Activated T-cell treated with anti-CD3 and anti-CD28 coated beads, Interleukin-2, amount 50 U/mL, for 48 hours (primary cell): ENCODE measurements around the gene SLC2A8.

ENCODE experiments used
- DNase-seq, 2 experiments: peaks; one replicate each; pipeline ENCODE4 v3.0.0-alpha.2; 2020

SLC2A8 gene, protein sequence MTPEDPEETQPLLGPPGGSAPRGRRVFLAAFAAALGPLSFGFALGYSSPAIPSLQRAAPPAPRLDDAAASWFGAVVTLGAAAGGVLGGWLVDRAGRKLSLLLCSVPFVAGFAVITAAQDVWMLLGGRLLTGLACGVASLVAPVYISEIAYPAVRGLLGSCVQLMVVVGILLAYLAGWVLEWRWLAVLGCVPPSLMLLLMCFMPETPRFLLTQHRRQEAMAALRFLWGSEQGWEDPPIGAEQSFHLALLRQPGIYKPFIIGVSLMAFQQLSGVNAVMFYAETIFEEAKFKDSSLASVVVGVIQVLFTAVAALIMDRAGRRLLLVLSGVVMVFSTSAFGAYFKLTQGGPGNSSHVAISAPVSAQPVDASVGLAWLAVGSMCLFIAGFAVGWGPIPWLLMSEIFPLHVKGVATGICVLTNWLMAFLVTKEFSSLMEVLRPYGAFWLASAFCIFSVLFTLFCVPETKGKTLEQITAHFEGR

DNA sequence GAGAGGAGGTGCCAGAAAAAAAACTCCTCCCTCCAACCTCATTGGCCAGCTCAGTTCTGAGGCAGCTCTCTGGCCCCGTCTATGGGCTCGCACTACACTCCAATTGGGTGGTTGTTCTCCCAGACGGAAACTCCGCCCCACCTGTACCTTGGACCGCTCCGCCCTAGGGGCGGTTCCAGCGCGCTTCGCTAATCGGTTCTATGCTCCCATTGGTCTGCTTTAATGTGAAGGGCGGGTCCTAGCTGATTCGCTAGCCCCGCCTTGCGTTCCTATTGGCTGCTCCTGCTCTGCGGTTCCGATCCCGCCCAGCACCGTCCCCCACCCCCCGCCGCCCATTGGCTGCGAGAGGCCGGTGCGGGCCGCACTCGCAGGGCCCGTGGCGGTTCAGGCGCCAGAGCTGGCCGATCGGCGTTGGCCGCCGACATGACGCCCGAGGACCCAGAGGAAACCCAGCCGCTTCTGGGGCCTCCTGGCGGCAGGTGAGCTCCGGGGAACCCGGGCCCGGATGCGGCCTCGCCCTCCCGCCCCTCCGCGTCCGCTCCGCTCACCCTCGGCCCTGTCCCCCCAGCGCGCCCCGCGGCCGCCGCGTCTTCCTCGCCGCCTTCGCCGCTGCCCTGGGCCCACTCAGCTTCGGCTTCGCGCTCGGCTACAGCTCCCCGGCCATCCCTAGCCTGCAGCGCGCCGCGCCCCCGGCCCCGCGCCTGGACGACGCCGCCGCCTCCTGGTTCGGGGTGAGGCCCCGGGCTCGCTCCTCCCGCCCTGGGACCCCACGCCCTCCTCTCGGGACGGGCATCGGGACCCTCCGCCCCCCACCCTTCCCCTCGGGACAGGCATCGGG, at the start of gene SLC2A8:
Gene SLC2A8 (plus strand): TSS at position 362 of the 838 bp plus-strand sequence. CDS start 62 bp downstream, at position 424.
- peak; percentile 94 to 95 for DNase-seq

DNA sequence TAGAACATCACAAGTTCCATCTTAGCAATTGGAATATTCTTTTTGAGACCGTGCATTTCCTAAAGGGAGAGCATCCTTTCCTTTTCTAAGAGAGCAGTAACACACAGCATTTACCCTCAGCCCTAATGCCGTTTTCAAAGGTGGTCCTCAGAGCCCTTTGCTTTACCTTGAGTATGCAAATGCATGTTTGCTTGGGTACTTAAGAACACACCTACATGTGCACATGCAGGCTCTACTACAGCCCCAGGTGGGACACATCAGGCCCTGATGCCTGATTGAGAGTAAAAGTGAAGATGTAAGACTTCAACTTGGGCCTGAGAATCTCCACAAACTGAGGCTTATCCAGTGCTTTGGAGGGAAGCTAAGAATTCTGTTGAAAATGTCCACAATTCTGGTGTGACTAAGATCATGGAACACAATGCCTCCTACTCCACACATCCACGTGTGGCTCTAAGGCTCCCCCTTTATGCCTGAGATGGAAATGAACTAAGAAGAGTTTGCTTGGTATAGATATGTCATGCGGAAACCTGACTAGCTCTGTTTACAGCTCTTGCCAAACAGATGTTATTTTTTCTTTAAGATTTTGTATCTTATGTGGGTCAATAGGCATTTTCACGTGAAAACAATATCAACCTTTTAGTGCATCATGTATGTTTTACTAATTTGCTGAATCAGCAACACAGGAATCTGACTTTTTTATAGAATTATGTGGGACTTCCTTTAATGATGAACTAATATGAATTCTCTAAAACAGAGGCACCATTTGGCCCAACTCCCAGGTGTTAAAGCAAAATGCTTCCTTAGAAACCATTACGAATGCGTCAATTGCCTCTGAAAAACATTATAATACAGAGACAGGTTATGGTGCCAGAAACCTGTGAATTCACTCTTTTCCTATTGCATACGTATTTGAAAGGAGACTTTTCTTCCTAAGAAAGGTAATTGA, 48.9 kb upstream of the SLC2A8 start:
- no peak for DNase-seq

DNA sequence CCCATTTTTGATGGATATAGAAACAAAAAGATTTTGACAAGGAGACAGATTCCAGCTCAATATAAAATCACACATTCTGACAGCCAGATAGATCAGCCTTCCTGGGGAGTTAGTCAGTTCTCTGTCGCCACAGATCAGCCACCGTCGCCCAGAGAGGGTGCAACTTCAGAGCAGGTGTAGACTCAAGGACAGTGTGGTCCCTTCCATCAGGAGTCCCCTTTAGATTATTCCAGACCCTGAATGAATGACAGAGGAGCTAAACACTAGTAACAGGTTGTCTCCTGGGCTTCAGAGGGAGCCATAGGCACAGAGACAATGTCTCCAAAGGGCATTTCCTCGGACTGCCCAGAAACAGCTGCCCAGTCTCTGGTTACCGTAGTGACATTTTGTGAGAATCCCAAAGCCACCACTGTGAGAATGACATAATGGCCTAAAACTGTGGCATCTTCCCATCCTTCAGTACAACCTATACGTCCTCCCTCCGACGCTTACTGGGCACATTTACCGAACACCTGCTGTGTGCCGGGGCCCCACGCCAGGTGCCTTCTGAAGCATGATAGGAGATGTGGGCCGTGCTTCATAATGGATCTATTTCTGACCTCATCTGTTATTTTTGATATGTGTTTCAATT, 47.4 kb upstream of the SLC2A8 start:
- DNase-seq, result no peak

DNA sequence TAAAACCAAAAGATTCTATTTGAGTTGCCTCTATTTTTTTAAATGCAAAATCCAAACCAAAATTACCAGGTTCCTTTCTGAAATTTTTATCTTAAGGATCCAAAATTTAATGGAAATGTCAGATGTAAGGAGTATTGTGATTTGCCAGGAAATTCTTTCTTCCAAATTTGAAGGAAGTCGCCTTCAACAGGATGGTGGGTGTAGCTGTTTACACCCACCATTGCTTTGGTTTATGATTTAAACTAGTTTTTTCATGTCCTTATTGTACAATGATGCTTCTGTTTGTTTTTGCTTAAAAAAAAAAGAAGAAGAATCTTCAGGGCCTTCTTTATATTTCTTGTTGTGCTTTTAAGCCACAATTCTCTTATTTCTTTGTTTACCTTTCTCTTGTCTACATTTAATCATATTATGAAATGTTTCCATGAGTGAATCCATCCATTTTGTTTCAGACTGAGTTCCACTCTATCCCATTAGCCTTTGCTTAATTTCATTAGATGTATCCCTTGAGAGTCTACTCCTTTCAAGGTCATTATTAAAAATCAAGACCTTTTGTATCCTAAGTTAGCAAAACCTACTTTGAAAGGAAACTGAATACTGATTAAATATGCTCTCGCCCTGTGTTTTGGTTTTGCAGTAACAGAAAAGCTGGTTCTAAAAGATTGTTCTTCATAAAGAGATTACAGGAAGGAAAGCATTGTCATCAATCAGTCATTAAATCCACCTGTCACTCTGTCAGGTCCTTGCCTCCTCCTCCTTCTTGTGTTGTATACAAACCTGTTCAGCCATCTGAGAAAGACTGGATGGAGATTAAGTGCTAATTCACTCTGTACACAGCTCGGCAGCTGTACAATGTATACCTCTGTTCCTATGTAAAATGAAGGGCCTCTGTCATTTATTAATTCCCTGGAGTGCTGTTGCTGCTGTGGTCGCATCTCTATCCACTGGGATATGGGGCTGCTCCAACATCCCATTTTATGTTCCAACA, 45.5 kb upstream of the SLC2A8 start:
- no peak for DNase-seq

DNA sequence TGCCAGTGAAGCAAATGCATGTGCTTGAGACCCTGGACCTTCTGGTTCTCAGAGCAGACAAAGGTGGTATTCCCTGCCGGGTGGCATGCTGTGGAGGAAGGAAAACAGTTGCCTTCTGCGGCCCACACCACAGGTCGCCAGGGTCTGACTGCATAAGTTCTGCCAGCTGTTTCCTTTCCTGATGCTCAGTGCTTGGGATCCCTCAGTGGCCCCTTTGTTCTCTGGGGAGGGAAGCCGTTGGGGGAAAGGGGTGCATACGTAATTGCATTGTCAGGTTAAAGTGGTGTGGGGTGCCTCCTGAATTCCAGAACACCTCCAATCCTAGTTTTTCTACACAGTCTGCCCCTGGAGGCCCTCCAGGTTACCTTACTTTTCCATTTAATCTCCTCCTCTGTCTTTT, 43.1 kb upstream of the SLC2A8 start:
- no peak for DNase-seq

DNA sequence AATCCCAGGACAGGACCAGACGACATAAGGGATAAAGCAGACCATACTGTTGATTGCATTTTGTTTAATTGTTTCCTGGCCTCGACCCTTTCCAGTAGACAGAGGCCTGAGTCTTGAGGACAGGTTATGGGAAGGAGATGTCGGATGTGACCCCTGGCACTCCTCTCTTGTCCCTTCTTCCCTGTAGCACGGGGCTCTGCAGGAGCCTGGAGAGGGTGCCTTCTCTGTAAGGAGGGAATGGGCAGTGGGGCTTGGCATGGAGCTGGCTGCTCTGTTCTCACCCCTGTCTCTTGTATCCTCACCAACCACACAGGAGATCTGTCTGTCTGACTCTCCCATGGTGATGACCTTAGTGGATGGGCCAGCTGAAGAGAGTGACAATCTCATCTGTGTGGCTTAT, 40.1 kb upstream of the SLC2A8 start:
- DNase-seq, result no peak

DNA sequence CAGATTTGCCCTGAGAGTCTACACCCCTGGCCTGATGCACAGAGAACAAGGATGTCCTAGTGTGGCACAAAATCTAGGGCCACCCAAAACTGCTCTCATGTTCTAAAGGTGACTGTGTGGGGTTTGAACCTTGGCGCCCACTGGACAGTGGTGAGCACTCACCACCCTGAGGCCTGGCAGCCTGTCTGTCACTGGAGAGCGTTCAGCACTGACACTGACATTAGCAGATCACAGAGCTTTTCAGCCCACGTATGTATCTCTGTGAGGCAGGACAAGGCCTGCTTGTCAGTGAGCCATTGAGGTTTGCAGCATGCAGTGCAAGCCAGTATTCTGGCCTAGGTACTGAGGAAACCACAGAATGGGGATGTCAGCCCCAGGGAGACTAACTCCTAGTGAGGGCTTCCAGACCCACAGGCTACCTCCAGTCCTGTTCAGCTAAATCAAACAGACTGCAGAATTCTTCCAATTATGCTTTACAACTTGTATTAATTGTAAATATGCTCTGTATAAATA, 38.9 kb upstream of the SLC2A8 start:
- no peak for DNase-seq

DNA sequence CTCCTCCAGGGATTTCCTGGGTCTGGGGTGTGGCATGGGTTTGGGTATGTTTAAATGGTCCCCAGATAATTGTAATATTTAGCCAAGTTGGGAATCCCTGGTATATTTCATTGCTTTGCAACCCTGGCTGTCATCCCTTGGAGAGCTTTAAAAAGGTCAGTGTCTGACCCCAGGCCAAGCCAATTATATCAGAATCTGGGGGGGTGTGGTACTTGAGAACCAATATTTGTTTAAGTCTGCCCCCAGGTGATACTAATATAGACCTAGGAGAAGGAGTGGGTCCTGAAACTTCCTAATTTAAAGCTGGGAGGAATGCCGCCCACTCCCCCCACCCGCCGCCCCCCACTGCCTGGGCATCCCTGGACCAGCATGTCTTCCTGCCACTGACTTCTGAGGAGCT, 38.2 kb upstream of the SLC2A8 start:
- DNase-seq, result no peak

DNA sequence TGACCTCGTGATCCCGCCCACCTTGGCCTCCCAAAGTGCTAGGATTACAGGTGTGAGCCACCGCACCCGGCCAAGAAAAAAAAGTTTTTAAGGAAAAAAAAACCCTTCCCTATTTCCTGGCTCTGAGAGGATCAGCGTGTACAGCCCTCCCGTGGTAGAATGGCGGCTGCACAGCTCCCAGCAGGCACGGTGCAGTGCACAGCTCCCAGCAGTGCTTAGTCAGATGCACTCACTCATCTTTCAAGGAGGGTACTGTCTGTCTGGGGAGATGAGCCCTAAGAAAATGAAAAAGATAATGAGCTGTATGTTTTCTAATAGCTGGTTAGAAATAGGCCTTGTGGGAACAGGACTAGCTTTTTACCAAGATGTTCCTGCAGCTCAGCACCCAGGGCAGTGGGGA, 36.7 kb upstream of the SLC2A8 start:
- no peak for DNase-seq

DNA sequence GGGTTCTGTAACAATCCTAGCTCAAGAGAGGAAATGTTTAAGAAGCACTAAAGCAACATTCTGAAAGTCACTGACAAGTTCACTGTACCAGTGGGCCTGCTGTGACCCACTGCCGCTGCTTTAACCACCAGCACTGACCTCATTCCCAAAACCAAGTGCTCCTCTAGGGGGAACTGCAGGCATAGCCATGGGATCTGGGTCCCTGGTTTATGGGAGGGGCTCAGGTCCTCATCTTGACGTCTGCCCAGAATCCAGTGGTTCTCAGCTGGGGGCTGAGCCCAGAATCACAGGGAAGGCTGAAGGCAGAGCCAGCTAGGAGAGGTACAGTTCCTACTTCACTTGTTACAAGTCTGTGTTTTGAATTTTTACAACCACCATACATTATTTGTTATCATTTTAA, 36.1 kb upstream of the SLC2A8 start:
- DNase-seq, result no peak

DNA sequence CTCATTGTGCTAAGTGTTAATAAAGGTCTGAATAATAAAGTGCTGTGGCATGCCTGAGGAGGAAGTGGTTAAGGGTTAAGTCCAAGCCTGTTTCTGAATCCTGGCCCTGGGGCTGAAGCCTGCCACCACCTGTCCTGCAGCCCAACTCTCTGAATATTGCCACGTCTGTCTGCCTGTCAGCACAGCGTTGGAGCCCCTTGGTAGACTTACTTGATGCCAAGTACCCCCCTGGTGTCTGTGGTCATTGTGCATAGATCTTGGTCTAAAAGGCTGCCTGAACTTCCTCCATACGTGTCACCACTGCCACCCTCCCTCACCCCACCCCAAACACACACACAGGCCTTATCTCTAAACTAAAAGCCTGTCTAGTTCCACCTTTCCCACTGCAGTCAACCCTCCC, 35.4 kb upstream of the SLC2A8 start:
- DNase-seq, result no peak

DNA sequence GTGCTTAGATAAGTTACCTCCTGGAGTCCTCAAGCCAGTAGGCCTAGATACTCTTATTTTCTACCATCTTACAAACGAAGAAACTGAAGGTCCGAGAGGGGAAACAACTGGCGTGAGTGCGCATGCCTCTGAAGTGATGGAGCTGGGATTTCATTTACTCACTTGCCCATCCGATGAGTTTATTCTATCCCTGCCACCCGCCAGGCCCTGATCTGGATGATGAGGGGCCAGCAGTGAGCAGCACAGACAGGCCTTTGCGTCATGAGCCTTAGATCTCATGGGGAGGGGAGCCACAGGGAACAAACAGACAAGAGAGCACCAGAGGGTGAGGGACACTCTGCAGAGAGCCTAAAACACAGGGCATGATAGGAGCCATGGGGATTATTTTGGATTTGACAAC, 34.1 kb upstream of the SLC2A8 start:
- DNase-seq, result no peak

DNA sequence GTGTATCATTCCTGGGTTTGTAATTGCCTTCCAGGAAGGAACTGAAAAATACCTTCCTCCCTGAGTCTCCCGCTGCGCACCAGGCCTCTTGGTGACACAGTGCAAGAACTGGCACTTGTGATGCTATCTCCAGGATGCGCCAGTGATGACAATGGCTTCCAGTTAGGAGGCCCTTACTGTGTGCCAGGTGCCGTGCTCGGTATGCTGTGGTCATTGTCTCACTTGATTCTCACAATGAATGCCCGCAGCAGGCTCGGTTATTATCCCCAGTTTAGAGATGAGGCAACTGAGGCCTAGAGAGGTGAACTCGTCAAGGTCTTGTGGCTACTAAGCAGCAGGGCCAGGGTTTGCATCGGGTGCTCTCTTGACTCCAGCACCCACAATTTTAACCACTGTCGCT, 31.5 kb upstream of the SLC2A8 start:
- no peak for DNase-seq

DNA sequence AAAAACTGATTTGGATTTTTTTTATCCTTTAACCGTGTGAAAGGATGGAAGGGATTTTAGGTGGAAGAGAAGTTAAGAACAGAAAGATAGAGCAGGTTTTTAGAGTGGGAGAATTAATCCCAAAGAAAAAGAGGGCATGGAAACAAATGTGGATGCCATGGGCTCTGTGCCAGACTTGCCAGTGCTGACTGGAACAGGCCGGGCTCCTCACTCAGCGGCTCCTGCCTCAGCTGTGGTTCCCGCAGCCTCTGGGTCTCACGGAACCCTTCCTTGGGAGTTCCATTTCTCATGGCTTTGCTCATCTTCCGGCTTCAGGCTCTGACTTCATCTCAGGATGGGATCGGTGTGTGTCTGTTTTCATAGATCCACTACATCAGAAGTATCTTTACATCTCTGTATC, 30.4 kb upstream of the SLC2A8 start:
- no peak for DNase-seq

DNA sequence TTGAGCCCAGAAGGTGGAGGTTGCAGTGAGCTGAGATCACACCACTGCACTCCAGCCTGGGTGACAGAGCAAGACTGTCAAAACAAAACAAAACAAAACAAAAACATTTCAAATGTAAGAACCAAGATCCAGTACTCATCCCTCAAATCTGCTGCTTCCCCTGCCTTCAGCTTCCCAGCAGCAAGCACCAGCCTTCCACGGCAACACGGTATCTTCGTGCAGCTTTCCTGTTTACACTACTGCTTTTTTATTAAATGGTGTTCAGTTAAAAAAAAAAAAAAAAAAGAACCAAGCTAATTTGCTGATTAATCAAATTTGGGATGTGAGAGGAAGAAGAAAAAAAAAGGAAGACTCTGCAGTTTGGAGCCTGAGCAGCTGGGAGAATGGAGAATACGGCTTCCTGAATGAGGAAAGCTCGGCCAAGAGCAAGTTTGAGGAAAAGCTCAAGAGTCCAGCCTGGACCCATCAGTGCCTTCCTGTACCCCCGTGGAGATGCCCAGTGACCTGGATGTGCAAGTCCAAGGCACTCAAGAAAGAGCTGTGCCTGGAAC, 28.0 kb upstream of the SLC2A8 start:
- DNase-seq, result no peak

DNA sequence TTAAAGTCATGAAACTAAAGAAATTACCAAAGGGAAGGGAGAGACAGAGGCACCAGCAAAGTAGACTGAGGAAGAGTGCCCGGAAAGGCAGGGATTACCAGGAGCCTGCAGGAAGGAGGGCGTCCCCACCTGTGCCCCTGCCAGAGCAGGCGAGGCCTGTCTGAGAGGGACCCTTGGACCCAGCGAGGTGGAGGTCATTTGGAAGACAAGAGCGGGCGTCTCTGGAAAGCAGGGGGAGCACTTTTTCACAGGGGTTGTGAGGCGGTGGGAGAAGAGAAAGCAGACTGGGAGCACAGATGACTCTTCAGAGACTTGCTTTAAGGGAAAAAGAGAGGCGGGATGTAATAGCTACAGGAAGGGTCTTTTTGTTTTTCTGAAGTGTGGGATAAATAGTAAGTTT, 27.5 kb upstream of the SLC2A8 start:
- no peak for DNase-seq

DNA sequence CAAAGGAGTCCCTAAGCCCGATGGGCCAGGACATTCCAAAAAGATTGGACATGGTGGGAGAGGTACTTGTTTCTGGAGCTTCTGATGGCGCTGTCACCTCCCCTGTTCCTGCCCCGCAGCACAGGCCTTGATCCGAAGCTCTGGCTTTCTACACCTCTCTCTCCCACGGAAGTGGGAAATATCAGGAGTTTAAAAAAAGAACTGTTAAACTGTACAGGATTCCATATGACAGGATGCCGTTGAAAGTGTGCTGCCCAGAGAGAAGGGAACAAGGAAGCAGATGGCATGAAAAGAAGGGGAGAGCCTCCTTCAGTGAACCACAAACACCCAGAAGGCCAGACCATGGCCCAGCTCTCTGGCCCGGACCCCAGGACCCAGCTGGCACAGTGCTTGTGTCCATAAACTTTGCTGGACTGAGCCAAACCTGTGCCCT, 26.8 kb upstream of the SLC2A8 start:
- no peak for DNase-seq

DNA sequence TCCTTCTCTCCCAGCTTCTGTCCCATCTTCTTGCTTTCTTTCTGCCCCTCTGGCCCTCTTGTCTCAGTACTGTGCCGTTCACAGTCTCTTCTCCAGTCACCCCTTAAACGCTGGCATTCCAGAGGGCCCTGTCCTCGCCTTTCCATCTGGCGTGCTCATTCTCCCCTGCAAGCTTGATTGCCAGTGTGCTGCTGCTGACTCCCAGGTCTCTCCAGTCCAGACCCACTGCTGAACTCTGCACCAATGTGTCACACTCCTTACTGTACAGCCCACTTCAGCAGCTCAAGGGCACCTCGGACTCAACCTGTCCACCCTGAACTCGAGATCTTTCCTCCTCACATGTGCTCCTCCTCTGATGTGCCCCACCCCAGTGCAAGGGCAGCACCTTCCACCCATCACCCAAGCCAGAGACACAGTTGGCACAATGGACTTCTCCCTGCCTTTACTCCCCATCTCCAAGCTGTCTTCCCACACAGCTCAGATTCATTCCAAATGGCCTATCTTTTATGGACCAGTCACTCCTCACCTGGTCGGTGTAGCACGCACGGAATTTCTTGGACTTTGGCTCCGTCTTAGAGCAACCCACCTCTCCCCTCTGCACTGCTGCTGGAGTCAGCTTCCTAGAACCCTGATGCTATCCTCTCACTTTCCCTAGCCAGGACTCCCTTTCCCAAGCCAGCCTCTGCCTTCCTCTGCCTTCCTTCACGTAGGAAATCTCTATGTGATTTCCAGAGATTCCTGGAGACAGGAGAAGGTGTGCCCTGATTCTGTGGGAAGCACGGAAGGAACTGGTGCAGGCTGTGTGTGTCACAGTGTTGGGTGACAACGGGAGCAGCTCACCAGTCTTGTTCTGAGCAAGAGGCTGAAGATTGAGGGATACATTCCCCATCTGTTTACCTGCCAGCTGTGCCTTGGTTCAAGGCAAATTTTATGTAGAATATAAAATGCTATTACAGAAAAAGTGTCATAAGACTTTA, 26.0 kb upstream of the SLC2A8 start:
- no peak for DNase-seq

DNA sequence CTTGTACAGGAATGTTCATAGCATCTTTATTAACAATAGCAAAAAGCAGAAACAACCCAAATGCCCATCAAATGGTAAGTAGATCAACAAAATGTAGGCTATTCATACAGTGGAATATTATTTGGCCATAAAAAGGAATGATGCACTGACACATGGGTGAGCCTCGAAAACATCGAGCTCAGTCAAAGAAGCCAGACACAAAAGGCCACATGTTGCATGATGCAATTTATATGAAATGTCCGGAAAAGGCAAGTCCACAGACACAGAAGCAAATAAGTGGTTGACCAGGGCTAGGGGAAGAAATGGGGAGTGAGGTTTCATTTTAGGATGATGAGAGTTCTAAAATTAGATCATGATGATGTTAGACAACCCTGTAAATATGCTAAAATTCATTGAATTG, 16.5 kb upstream of the SLC2A8 start:
- no peak for DNase-seq
